GM12878 (cell line): ENCODE data around the gene SLC25A13.

ENCODE experiments used
- CREB1 ChIP-seq: IDR thresholded peaks from 2 replicates; pipeline ENCODE4 v1.6.1; 2012; ENCODE audit warnings: low read depth, mild to moderate bottlenecking, inconsistent platforms
- CTCF ChIP-seq, 3 experiments: IDR thresholded peaks in 2 of 3; conservative IDR thresholded peaks in 1 of 3; 2 replicates each; pipeline ENCODE4 v1.5.1; 2011; ENCODE audit warnings: low read depth in 3 of 3, low read length in 3 of 3, mild to moderate bottlenecking in 3 of 3, control low read depth in 2 of 3, moderate library complexity in 2 of 3, inconsistent platforms in 1 of 3, mixed read lengths in 1 of 3; ENCODE audit not compliant: control insufficient read depth in 2 of 3, insufficient read depth in 1 of 3; ENCODE audit errors: extremely low read depth in 1 of 3
- GABPA ChIP-seq: IDR thresholded peaks from 2 replicates; pipeline ENCODE4 v1.6.1; 2014; ENCODE audit warnings: antibody characterized with exemption, low read depth, mild to moderate bottlenecking, inconsistent platforms
- KLF5 ChIP-seq: fragments of 450-650 bp; IDR thresholded peaks from 2 replicates; pipeline ENCODE4 v1.6.1; 2014; ENCODE audit warnings: mild to moderate bottlenecking; ENCODE audit not compliant: partially characterized antibody
- PAX5 ChIP-seq: IDR thresholded peaks from 2 replicates; pipeline ENCODE4 v1.6.1; 2011; ENCODE audit warnings: low read depth, low read length, borderline replicate concordance
- PRDM15 ChIP-seq: fragments of 450-650 bp; formaldehyde crosslinking; IDR thresholded peaks from 2 replicates; pipeline ENCODE4 v1.4.0; 2020; ENCODE audit warnings: mild to moderate bottlenecking, moderate library complexity
- SIN3A ChIP-seq: IDR thresholded peaks from 2 replicates; pipeline ENCODE4 v1.6.1; 2012; ENCODE audit warnings: low read depth, low read length, improper control_type of control experiment
- SMARCA5 ChIP-seq: fragments of 450-650 bp; IDR thresholded peaks from 2 replicates; pipeline ENCODE4 v1.6.1; 2017; ENCODE audit warnings: mild to moderate bottlenecking
- SPI1 ChIP-seq: IDR thresholded peaks from 2 replicates; pipeline ENCODE4 v1.6.1; 2011; ENCODE audit warnings: low read depth, mild to moderate bottlenecking, low read length, moderate library complexity, borderline replicate concordance; ENCODE audit not compliant: insufficient read depth
- TCF3 ChIP-seq: IDR thresholded peaks from 2 replicates; pipeline ENCODE4 v1.6.1; 2012; ENCODE audit warnings: low read depth, mild to moderate bottlenecking, low read length, borderline replicate concordance; ENCODE audit not compliant: insufficient read depth
- USF1 ChIP-seq: IDR thresholded peaks from 2 replicates; pipeline ENCODE4 v1.6.1; 2011; ENCODE audit warnings: borderline replicate concordance, low read depth, mild to moderate bottlenecking, moderate library complexity, mixed read lengths, low read length; ENCODE audit not compliant: insufficient read depth; ENCODE audit errors: extremely low read length
- ZBTB40 ChIP-seq: fragments of 450-650 bp; IDR thresholded peaks from 2 replicates; pipeline ENCODE4 v1.6.1; 2016; ENCODE audit warnings: mild to moderate bottlenecking, moderate library complexity, borderline replicate concordance

- TF ChIP-seq CREB1 (no peak), GABPA (no peak), PAX5 (no peak), KLF5 (no peak), SIN3A (no peak), CTCF (IDR thresholded peaks at IDR 0.05 in 2 of 3, conservative IDR thresholded peaks at IDR 0.05 in 1 of 3; ENCODE audit: control insufficient read depth in 2 of 3, extremely low read depth in 1 of 3, insufficient read depth in 1 of 3, low read depth in 3 of 3, low read length in 3 of 3) (no peak), SPI1 (no peak), ZBTB40 (no peak), SMARCA5 (no peak), PRDM15 (CRISPR knock-in tag) (no peak), USF1 (no peak), TCF3 (no peak)
Measured at GRCh38 chr7:96312502-96312901, 9.4 kb downstream of the SLC25A13 start.
